Measurements from ENCODE around the gene MCTP1. TPM values are rescaled to one million over a fixed set of nuclear protein-coding genes. Genes with fewer than 3 reads are reported as not detected.

Gene MCTP1
- polyA plus RNA-seq, 3 donors = 34.4 to 72.9 (median 55.5) TPM

- no peak overlapping the region for H2AFZ ChIP-seq (ENCODE audit: insufficient read depth, low read depth, low read length, poor library complexity, severe bottlenecking)
- H3K27me3 Mint-ChIP-seq (ENCODE audit: low read depth in 3 of 3) = peaks cover 0 to 3% (median 0%) of the 10 kb centered on the region in 3 donors
- H3K27me3 ChIP-seq (ENCODE audit: control insufficient read depth in 2 of 2, insufficient read depth in 2 of 2, low read length in 2 of 2) = no peaks in the 10 kb centered on the region
- H3K4me3 ChIP-seq (replicated peaks in 1 of 3; ENCODE audit: low read depth in 2 of 3, low read length in 3 of 3) = no peak overlapping the region
- H3K9ac ChIP-seq (ENCODE audit: insufficient read depth, low read length, poor library complexity, severe bottlenecking) = no peak overlapping the region
- no peaks in the 10 kb centered on the region for H4K20me1 ChIP-seq (ENCODE audit: insufficient read depth, low read length)
- H3K36me3 ChIP-seq (replicated peaks in 1 of 2; ENCODE audit: control insufficient read depth in 1 of 2, insufficient read depth in 2 of 2, low read length in 2 of 2) = no peaks in the 10 kb centered on the region
- DNase-seq = peak in 2 of 3 donors; percentile 3 to 5
- no peaks in the 10 kb centered on the region for H3K79me2 ChIP-seq (ENCODE audit: insufficient read depth, low read length)
- peak overlapping the region; percentile 17 for H3K4me2 ChIP-seq (replicated peaks; ENCODE audit: extremely low read depth, low read length, poor library complexity, severe bottlenecking)
- peaks cover 5% of the 10 kb centered on the region for H3K4me1 Mint-ChIP-seq
- no peak for TF ChIP-seq CTCF (IDR thresholded peaks at IDR 0.05)
- peak overlapping the region in 1 of 7 donors; percentile 33 for H3K27ac Mint-ChIP-seq
- no peaks in the 10 kb centered on the region for H3K36me3 Mint-ChIP-seq
- H3K4me1 ChIP-seq (ENCODE audit: control insufficient read depth in 1 of 2, insufficient read depth in 2 of 2, low read length in 2 of 2) = no peaks in the 10 kb centered on the region
- peak overlapping the region in 1 of 2 donors; percentile 4 for H3K27ac ChIP-seq (ENCODE audit: low read depth in 1 of 2, low read length in 2 of 2)
- peaks cover 0 to 11% (median 9%) of the 10 kb centered on the region in 7 donors for H3K9me3 Mint-ChIP-seq
- peak overlapping the region in 1 of 2 donors; percentile 37 for H3K4me3 Mint-ChIP-seq
- no CpG with 5 or more reads among the region's 2 CpGs for WGBS (ENCODE audit: insufficient coverage)
- H3K9me3 ChIP-seq (replicated peaks in 1 of 2; ENCODE audit: control insufficient read depth in 1 of 2, insufficient read depth in 1 of 2, low read length in 2 of 2) = peaks cover 4 to 9% of the 10 kb centered on the region in 2 donors
- intact Hi-C loops (cut with micrococcal nuclease) = no loop called here
These were observed 132.4 kb downstream of the MCTP1 start for GRCh38 chr5:95152535-95152934.

GRCh38 chr5:95152131-95152530, 132.8 kb downstream of the MCTP1 start:
- Mint-ChIP-seq H3K27me3 (ENCODE audit: low read depth in 3 of 3) (peaks cover 0 to 3% (median 0%) of the 10 kb centered on the region in 3 donors), H3K4me3 (no peak overlapping the region), H3K4me1 (peaks cover 5% of the 10 kb centered on the region), H3K9me3 (peaks cover 2 to 14% (median 13%) of the 10 kb centered on the region in 7 donors), H3K36me3 (no peaks in the 10 kb centered on the region), H3K27ac (no peak overlapping the region)
- H4K20me1 ChIP-seq (ENCODE audit: insufficient read depth, low read length) = no peaks in the 10 kb centered on the region
- intact Hi-C loops (cut with micrococcal nuclease) = no loop called here
- TF ChIP-seq CTCF (IDR thresholded peaks at IDR 0.05) = no peak
- no peaks in the 10 kb centered on the region for H3K79me2 ChIP-seq (ENCODE audit: insufficient read depth, low read length)
- no peaks in the 10 kb centered on the region for H3K27me3 ChIP-seq (ENCODE audit: control insufficient read depth in 2 of 2, insufficient read depth in 2 of 2, low read length in 2 of 2)
- no peaks in the 10 kb centered on the region for H3K4me1 ChIP-seq (ENCODE audit: control insufficient read depth in 1 of 2, insufficient read depth in 2 of 2, low read length in 2 of 2)
- DNase-seq = no peak
- peaks cover 6 to 9% of the 10 kb centered on the region in 2 donors for H3K9me3 ChIP-seq (replicated peaks in 1 of 2; ENCODE audit: control insufficient read depth in 1 of 2, insufficient read depth in 1 of 2, low read length in 2 of 2)
- H3K4me3 ChIP-seq (replicated peaks in 1 of 3; ENCODE audit: low read depth in 2 of 3, low read length in 3 of 3) = no peak overlapping the region
- WGBS (ENCODE audit: insufficient coverage) = no CpG with 5 or more reads among the region's 1 CpG
- no peaks in the 10 kb centered on the region for H3K36me3 ChIP-seq (replicated peaks in 1 of 2; ENCODE audit: control insufficient read depth in 1 of 2, insufficient read depth in 2 of 2, low read length in 2 of 2)
- no peak overlapping the region for H3K4me2 ChIP-seq (replicated peaks; ENCODE audit: extremely low read depth, low read length, poor library complexity, severe bottlenecking)
- no peak overlapping the region for H2AFZ ChIP-seq (ENCODE audit: insufficient read depth, low read depth, low read length, poor library complexity, severe bottlenecking)
- no peak overlapping the region for H3K9ac ChIP-seq (ENCODE audit: insufficient read depth, low read length, poor library complexity, severe bottlenecking)
- no peak overlapping the region for H3K27ac ChIP-seq (ENCODE audit: low read depth in 1 of 2, low read length in 2 of 2)
